A549 treated with Mapracorat at 1 μM for 4 hours (cell line): ENCODE results near the gene BNIP3. TPM values are rescaled to one million over a fixed set of nuclear protein-coding genes. Genes with fewer than 3 reads are reported as not detected.

ENCODE experiments used
- total RNA-seq: library from RNA; stranded (reverse); fragments of 200-300 nt; extraction: Qiagen RNA extraction; gene quantifications from 5 replicates; pipeline ENCODE4 v1.2.3, GENCODE V29; 2022

Gene BNIP3, protein sequence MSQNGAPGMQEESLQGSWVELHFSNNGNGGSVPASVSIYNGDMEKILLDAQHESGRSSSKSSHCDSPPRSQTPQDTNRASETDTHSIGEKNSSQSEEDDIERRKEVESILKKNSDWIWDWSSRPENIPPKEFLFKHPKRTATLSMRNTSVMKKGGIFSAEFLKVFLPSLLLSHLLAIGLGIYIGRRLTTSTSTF
- total RNA-seq, result 41.9 to 47.4 TPM (median 44.0 TPM) in 5 replicates

DNA sequence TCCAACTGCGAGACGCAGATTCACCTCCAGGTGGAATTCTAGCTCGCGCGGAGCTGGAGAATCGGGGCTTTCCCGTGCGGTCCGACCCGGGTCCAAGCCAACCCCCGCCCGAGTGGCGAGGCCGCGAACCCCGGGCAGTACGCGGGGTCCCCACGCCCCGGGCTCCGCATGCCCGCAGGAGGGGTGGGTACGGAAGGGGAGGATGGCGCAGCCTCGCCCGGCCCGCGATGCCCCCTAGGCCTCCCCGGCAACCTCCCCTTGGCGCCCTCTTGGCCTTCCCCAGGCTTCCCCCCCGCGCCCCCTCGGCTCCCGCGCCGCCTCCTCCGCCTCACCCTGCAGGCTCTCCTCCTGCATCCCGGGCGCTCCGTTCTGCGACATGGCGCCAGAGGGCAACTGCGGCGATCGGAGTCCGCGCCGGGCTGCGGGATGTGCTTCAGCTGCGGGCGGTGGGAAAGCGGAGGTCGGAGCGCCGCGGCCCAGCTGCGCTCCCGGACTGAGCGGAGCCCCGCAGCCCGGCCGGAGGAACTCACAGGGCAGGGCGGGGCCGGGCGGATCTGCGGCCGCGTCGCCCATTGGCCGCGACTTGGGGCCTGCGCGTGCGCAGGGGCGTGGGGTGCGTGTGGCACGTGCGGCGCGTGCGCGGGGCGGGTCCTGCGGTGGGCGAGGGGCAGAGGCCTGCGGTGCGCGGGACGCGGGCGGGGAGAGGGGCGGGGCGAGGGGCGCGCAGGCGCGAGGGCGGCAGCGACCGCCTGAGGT lies at the start of gene BNIP3:
Gene BNIP3 (minus strand): TSS at position 495 of the 756 bp plus-strand sequence. CDS start 117 bp downstream, at position 378.

Other genes with a start within 250 kb of the BNIP3 start
- 20.7 to 30.2 TPM (median 28.2 TPM) in 5 replicates for gene PPP2R2D, start 80.9 kb downstream of the BNIP3 start, total RNA-seq
- gene JAKMIP3, start 84.0 kb upstream of the BNIP3 start, total RNA-seq, result 0.95 to 1.2 TPM (median 1.1 TPM) in 5 replicates
- gene DPYSL4, start 205.0 kb upstream of the BNIP3 start, total RNA-seq, result 15.2 to 21.3 TPM (median 18.9 TPM) in 5 replicates